ENCODE measurements around the gene ZFAND3.

DNA sequence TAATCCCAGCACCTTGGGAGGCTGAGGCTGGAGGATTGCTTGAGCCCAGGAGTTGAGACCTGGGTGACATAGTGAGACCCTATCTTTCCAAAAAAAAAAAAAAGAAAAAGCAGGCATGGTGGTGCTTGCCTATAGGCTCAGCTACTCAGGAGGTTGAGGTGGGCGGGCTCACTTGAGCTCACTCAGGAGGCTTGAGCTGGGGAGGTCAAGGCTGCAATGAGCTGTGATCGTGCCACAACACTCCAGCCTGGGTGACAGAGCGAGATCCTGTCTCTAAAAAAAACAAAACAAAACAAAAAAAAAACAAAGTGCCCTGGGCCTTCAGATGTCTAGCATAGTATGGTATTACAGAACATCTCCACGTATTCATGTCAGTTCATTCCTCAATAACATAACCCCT is 42.9 kb downstream of the ZFAND3 start:
- TF ChIP-seq, protein P1, sequence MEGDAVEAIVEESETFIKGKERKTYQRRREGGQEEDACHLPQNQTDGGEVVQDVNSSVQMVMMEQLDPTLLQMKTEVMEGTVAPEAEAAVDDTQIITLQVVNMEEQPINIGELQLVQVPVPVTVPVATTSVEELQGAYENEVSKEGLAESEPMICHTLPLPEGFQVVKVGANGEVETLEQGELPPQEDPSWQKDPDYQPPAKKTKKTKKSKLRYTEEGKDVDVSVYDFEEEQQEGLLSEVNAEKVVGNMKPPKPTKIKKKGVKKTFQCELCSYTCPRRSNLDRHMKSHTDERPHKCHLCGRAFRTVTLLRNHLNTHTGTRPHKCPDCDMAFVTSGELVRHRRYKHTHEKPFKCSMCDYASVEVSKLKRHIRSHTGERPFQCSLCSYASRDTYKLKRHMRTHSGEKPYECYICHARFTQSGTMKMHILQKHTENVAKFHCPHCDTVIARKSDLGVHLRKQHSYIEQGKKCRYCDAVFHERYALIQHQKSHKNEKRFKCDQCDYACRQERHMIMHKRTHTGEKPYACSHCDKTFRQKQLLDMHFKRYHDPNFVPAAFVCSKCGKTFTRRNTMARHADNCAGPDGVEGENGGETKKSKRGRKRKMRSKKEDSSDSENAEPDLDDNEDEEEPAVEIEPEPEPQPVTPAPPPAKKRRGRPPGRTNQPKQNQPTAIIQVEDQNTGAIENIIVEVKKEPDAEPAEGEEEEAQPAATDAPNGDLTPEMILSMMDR (IDR thresholded peaks at IDR 0.05): no peak
- no peak for TF ChIP-seq EZH2 (IDR thresholded peaks at IDR 0.05; ENCODE audit: borderline replicate concordance, insufficient read depth, low read depth, low read length, poor library complexity, severe bottlenecking)
